HG03460 (cell line): ENCODE data around the gene EXOC2.
A peak's percentile ranks its signal among the peaks of the same experiment; 100 is the strongest.

Experiments used
- ATAC-seq: cut with Tn5 transposase; IDR thresholded peaks from one replicate; pipeline ENCODE4 v1.9.1; 2021; ENCODE audit not compliant: unreplicated experiment

Gene EXOC2

DNA sequence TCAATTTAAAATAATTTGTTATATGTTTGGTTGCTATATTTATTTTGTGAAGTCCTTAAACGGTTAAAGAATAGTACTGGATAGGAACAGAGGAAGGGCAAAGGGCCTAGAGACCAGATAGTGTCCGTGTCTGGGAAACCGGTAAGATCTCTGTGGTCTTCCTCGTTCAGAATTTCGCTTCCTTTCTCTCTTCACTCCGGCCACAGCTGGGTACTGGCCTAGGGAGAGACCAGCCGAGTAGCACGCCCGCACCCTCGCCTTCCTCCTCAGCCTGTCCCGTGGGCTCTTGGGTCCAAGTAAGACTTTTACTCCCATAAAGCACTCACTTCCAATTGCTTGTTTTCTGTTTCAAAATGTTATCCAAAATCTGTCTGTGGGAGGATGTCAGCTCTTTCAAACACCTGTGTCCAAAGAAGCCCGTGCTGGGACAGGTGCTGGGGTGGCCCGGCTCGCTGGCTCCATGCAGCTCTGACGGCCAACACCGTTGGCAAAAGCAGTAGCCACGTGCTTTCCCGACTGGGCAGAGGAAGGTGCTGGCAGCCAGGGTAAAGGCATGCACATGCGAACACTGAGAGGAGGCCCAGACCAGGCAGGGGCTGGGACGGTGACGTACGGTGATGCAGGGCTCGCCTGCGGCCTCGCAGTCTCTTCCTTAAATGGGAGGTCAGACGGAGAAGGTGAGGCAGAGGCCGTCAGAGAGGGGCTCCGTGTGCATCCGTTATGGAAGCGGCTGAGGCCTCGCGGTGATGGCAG lies 189.2 kb downstream of the EXOC2 start:
- no peak for ATAC-seq

DNA sequence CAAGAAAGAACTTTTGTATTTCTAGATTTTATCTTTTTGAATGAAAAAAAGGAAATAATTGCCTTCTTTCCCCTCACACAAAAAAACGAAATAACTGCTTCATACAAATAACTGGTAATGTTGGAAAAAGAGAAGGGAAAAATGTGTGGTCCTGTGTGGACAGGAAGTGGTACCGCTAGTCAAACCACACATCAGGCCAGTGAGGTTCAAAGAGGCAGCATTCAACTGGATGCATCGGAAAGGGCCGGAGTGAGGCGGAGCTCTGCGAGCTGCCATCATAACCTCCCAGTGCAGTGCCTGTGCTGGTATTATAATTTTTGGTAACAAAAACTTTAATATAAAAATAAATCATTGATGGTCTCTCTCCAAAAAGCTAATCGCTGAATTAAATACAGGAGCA lies 190.2 kb downstream of the EXOC2 start:
- no peak for ATAC-seq

DNA sequence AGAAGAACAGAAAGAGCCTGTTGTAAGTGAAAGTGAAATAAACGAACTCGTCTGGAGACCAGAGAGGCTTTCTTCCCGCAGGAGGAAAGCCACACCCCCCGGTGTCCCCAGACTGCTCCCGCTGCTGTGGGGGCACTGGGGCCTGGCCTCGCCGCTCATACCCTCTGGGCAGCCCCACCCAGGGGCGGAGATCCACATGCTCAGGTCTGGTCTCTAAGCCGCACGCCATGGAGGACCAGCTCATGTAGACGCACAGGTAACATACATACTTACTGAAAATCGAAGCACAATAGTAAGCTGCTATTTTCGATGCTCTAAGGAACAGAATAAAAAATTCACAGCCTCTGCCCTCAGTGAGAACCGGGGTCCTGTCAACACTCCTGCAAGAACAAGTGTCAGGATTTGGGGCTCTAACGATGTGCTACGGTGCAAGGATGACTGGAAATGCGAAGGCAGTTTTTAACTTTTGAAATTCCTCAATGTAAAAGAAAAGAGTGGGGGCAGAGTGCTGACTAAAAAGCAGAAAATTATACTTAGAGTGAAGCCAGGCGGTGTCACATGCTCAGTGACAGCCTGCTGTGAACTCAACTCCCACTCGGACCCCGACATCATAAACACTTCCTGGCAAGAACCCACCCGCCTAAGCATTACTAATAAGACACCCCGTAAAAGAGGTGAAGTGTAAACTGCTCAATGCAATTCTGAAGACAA lies 190.9 kb downstream of the EXOC2 start:
- no peak for ATAC-seq

- ATAC-seq: peak; percentile 46
Observed at GRCh38 chr6:499617-500016, 193.3 kb downstream of the EXOC2 start.

DNA sequence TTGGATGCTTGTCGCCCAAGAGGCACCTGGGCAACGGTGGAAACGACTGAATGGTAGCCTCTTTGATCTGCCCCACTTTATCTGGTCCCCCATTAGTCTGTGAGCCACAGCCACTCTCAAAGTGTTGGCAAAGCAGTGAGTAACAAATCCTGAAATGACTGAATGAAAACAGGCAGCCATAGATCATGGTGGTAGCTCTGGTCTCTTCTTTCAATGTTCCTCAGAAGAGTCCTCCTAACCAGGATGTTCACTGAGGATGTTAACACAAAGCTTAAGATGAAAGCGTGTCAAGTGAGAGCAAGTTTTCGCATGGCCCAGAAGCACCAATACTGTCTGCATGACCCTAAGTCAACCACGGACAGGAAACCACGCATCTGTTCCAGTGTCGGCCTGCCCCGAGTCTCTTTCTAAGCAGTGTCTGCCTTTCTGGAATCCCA lies 194.1 kb downstream of the EXOC2 start:
- peak; percentile 69 for ATAC-seq

DNA sequence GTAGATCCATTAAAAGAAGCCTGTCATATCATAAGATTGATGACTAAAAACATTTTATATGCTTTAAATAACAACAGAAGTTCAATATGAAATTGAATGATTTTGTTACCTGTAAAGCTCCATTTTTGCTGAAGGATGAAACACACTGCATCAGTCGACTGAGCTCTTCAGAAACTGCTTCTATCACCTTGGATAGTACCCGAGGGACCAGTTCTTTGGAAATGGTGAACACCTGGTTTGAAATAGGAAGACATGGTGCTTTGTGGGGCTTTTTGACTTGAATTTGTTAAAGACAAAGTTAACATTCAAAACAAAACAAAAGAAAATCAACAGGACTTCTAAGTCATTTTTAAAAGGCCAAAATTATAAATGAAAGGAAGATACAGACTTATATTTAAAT lies 195.7 kb downstream of the EXOC2 start:
- no peak for ATAC-seq

DNA sequence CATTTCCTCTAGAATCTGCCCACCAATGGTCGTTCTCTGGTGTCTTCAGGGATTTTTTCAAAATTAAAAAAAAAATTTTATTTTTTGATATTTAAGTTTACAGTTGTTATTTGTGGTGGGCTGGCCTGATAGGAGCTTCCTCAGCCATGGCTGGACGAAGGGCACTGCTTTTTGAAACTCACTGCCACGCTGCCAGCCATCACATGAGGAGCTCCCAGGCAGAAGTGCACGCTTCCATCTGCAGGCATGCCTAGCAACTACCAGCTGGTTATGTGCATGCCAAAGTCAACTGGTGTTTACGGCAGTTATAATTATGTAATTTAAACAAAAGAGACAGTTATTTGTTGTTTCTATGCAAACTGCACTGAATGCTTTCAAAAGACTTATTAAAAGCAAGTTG lies 196.3 kb downstream of the EXOC2 start:
- no peak for ATAC-seq

DNA sequence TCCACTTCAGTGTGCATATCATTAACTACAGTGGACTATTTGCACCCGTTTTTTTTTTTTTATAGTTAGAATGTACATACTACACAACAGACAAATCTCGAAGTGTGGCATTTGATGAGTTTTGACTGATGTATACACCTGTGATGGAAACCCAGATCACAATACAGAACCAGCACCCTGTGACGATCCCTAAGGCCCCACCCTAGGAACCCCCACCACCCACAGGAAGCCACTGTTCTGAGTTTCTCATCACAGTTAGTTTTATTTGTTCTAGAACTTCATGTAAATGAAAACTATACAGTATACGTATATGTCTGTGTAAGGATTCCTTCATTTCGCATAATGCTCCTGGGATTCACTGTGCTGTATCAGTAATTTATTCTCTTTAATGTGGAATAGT lies 198.5 kb downstream of the EXOC2 start:
- no peak for ATAC-seq

DNA sequence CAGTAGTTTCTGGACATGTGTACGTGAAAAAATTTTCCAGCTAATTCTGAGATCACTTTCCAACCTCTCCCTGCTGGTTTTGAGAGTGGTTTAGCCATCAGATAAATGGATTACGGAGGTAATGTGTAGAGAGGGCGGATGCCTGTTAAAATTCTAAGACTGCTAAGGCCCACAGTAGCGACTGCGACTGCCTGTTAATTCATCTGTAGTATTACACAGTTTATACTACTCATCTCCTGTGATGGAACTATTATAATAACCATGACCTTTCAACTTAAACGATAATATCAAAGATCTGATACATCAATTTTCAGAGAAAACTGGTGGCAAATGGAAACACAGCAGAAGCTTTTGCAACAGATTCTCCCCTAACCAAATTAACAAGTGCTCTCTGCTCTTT lies 199.1 kb downstream of the EXOC2 start:
- no peak for ATAC-seq

- ATAC-seq: no peak
Observed at GRCh38 chr6:492816-493414, 200.0 kb downstream of the EXOC2 start.

- no peak for ATAC-seq
Observed at GRCh38 chr6:492178-492577, 200.8 kb downstream of the EXOC2 start.

- ATAC-seq: no peak
Observed at GRCh38 chr6:491233-491632, 201.7 kb downstream of the EXOC2 start.

DNA sequence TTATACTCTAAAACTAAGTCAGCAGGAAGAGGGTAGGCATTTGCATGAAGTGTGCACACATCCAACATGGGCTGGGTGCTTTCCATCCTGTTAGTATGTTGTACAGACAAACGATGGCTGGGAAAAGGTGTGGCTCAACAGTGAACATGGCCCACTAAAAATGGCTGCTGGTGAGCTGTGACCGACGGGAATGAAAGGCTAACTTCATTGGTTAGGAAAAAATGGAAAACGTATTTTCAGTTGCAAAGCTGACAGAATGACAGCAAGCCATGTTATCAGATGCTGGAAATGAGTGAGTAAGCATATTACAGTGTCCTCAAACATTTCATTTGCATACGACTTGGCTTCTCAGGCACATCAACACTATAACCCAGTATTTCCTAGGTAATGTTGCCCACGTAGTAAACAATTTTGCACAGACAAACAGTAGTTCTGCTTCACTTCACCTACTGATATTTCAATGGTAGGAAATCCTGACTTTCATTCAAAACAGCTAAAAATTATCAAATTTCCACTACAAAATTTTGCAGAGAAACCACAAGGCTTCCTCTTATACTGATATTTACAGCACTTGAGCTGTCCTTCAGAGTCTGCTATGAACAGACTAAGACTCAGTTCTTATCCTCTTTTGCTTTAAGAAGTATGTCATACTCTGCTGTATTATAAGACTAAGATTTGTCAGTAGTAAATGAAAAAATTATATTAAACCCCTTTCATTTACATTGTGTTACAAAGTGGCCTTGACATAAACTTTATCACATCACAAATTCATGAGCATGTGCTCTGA lies 202.5 kb downstream of the EXOC2 start:
- ATAC-seq: peak; percentile 57

DNA sequence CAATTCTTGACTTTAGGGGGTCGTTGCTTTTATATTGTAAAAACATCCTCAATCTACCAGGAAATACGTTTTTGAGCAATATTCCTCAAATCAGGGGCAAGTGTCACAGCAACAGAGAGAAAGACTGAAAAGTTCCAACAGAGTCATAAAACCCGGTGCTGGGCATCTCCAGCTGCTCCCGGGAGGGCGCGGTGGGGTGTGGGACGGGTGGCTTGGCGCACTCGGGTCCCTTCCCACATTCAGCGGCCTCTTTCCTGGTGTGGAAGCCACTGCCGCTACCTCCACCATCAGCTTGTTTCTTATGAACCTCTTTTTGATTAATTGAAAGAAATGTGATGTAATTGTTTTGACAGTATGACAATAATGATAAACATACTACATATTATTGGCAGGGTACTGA lies 203.2 kb downstream of the EXOC2 start:
- no peak for ATAC-seq

DNA sequence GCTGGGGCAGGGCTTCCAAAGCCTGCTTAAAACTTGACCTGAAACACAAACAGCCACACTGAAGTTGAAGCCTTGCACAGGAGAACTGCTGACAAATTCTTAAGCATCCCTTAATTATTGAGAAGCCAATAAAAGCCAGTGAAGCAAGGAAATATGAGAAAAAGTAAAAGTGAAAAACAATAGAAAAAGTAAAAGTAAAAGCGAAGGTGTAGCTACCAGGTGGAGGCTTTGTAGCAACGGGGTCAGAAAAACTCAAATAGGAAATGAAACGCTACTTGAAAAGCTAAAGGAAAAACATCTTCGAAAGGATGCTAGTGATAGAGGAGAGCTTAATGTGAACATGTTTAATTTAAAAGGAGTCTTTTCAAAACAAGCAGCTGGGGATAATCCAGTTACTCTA lies 203.9 kb downstream of the EXOC2 start:
- no peak for ATAC-seq

GRCh38 chr6:487956-488355 lies 205.0 kb downstream of the EXOC2 start:
- ATAC-seq: no peak

GRCh38 chr6:485655-486170 lies 207.2 kb downstream of the EXOC2 start:
- ATAC-seq: no peak

- no peak for ATAC-seq
Observed at GRCh38 chr6:484746-485145, 208.2 kb downstream of the EXOC2 start.

DNA sequence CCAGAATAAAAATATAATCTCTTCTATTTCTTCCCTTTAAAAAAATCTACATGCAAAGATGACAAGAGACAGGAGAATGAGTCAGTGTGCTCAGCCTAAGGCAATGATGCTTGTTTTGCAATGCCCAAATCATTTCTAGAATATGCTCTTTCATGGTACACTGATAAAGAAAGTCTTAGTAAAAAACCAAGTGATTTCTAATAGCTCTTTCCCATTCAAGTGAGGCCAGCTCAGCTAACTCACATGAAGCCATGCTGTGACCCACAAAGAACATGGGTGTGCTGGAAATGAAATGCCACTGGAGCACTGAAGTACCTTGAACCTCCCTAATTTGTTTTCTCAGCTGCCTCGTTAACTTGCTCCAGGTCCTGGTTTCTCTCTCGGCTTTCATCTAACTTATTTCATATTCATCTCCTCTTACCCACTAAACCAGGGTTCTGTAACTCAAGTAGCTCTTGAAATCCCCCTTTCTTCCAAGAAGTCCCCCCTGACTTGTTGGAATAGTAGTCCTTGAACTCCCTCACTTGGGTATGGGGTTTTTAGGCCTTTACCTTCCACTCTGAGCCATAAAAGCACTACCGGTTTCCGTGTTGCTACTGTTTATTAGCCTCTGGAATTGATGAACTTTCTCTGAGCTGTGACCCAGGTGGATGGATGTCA lies 208.7 kb downstream of the EXOC2 start:
- ATAC-seq: no peak

DNA sequence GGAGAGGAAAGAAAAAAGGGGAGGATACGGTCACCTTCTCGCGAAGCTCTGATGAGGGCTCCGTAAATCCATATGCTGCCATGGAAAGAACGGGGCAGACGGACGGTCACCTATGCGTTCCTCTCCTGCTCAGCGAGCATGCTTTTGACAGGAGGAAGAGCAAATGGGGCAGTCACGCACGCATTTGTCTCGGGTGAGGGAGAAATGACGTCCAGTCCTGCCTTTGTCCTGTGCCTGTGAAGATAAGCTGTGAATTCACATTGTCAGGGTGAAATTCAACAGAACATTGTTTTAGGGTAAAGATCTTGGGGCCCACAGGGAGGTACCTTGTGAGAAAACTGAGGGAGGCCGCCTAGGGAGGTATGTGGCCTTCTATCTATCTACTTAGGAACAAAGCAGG lies 217.6 kb downstream of the EXOC2 start:
- no peak for ATAC-seq
